ENCODE measurements around the gene BICC1. TPM values are rescaled to one million over a fixed set of nuclear protein-coding genes. Genes with fewer than 3 reads are reported as not detected.

BICC1 gene
- total and polyA plus RNA-seq, 2 donors (not counting 1 experiment from before 2014, with no cell fraction given) = not detected

GRCh38 chr10:58615237-58615935, 102.7 kb downstream of the BICC1 start:
- DNase-seq = no peak
- H3K79me2 ChIP-seq (ENCODE audit: control insufficient read depth, insufficient read depth, low read length) = no peaks in the 10 kb centered on the region
- H3K4me2 ChIP-seq (replicated peaks; ENCODE audit: low read depth, low read length, poor library complexity, severe bottlenecking) = no peak overlapping the region
- no peaks in the 10 kb centered on the region for H3K27me3 ChIP-seq (replicated peaks in 1 of 4; ENCODE audit: control extremely low read depth in 1 of 4, control insufficient read depth in 3 of 4, insufficient read depth in 4 of 4, low read length in 3 of 4)
- H3K4me1 ChIP-seq (ENCODE audit: control insufficient read depth in 2 of 2, insufficient read depth in 2 of 2, low read length in 2 of 2) = no peaks in the 10 kb centered on the region
- Mint-ChIP-seq H3K4me1 (no peaks in the 10 kb centered on the region), H3K4me3 (no peak overlapping the region), H3K27ac (no peak overlapping the region), H3K27me3 (no peaks in the 10 kb centered on the region), H3K9me3 (ENCODE audit: insufficient read depth) (no peaks in the 10 kb centered on the region)
- H3K9me3 ChIP-seq (ENCODE audit: control extremely low read depth in 1 of 3, control insufficient read depth in 2 of 3, insufficient read depth in 1 of 3, low read length in 2 of 3) = peaks cover 0 to 6% (median 0%) of the 10 kb centered on the region in 3 donors
- no peak overlapping the region for H2AFZ ChIP-seq (ENCODE audit: insufficient read depth, low read depth, low read length, poor library complexity, severe bottlenecking)
- no peaks in the 10 kb centered on the region for H4K20me1 ChIP-seq (ENCODE audit: control insufficient read depth, insufficient read depth, low read length, poor library complexity, severe bottlenecking)
- no peak for TF ChIP-seq CTCF (IDR thresholded peaks at IDR 0.05)
- ATAC-seq (ENCODE audit: low read depth) = no peak
- ChIA-PET POLR2A (no interaction called here), CTCF (no interaction called here)
- H3K36me3 ChIP-seq (replicated peaks in 1 of 2; ENCODE audit: control extremely low read depth in 1 of 2, control insufficient read depth in 1 of 2, extremely low read depth in 1 of 2, insufficient read depth in 2 of 2, low read length in 1 of 2) = no peaks in the 10 kb centered on the region
- no peak overlapping the region for H3K4me3 ChIP-seq (ENCODE audit: control extremely low read depth in 1 of 5, extremely low read depth in 1 of 5, insufficient read depth in 1 of 5, low read depth in 2 of 5, low read length in 4 of 5)
- H3K9ac ChIP-seq (ENCODE audit: low read length) = no peak overlapping the region
- intact Hi-C loops (cut with micrococcal nuclease) = no loop called here
- H3K27ac ChIP-seq (ENCODE audit: low read length in 2 of 2) = no peak overlapping the region
- WGBS (ENCODE audit: insufficient coverage) = 85% methylated on average over 11 of the region's 14 CpGs

DNA sequence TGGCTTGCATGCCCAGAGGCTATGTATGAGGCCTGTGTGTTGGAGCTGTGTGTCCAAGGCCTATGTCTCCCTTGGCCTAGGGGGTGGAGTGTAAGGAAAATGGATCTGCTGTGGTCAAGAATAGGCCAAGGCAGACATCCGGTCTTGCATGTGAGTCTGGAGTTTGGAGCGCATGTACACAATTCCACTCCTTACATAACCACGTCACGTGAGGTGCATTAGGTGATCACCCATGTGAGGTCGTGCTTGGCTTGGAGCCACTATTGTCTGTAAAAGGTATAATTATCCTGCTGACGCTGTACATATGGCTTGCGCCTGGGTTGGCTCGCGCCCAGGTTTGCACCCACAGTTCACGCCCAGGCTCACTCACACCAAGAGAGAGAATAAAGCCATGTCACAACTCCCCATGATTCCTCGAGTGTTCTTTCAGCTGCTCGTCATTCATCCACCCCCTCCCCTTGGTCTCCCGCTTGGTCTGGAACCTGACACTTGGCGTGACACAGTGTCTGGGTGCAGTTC, 105.5 kb downstream of the BICC1 start:
- no peaks in the 10 kb centered on the region for H3K9me3 Mint-ChIP-seq (ENCODE audit: insufficient read depth)
- no peak overlapping the region for H3K27ac ChIP-seq (ENCODE audit: low read length in 2 of 2)
- H3K27me3 ChIP-seq (replicated peaks in 1 of 4; ENCODE audit: control extremely low read depth in 1 of 4, control insufficient read depth in 3 of 4, insufficient read depth in 4 of 4, low read length in 3 of 4) = no peaks in the 10 kb centered on the region
- no peaks in the 10 kb centered on the region for H3K4me1 Mint-ChIP-seq
- H3K4me2 ChIP-seq (replicated peaks; ENCODE audit: low read depth, low read length, poor library complexity, severe bottlenecking) = no peak overlapping the region
- no peaks in the 10 kb centered on the region for H3K79me2 ChIP-seq (ENCODE audit: control insufficient read depth, insufficient read depth, low read length)
- intact Hi-C loops (cut with micrococcal nuclease) = no loop called here
- 94% methylated on average over 7 of the region's 14 CpGs for WGBS (ENCODE audit: insufficient coverage)
- H3K4me1 ChIP-seq (ENCODE audit: control insufficient read depth in 2 of 2, insufficient read depth in 2 of 2, low read length in 2 of 2) = no peaks in the 10 kb centered on the region
- POLR2A ChIA-PET = no interaction called here
- DNase-seq (no peak), ATAC-seq (ENCODE audit: low read depth) (no peak)
- no peak overlapping the region for H3K27ac Mint-ChIP-seq
- no peaks in the 10 kb centered on the region for H3K36me3 ChIP-seq (replicated peaks in 1 of 2; ENCODE audit: control extremely low read depth in 1 of 2, control insufficient read depth in 1 of 2, extremely low read depth in 1 of 2, insufficient read depth in 2 of 2, low read length in 1 of 2)
- CTCF ChIA-PET = no interaction called here
- H3K9me3 ChIP-seq (ENCODE audit: control extremely low read depth in 1 of 3, control insufficient read depth in 2 of 3, insufficient read depth in 1 of 3, low read length in 2 of 3) = peaks cover 0 to 6% (median 0%) of the 10 kb centered on the region in 3 donors
- TF ChIP-seq CTCF (IDR thresholded peaks at IDR 0.05) (no peak), EZH2 (IDR thresholded peaks at IDR 0.05; ENCODE audit: borderline replicate concordance, insufficient read depth, low read depth, low read length, poor library complexity, severe bottlenecking) (no peak)
- no peak overlapping the region for H3K4me3 ChIP-seq (ENCODE audit: control extremely low read depth in 1 of 5, extremely low read depth in 1 of 5, insufficient read depth in 1 of 5, low read depth in 2 of 5, low read length in 4 of 5)
- H3K4me3 Mint-ChIP-seq = no peak overlapping the region
- H3K9ac ChIP-seq (ENCODE audit: low read length) = no peak overlapping the region
- no peaks in the 10 kb centered on the region for H3K27me3 Mint-ChIP-seq
- no peaks in the 10 kb centered on the region for H4K20me1 ChIP-seq (ENCODE audit: control insufficient read depth, insufficient read depth, low read length, poor library complexity, severe bottlenecking)
- H2AFZ ChIP-seq (ENCODE audit: insufficient read depth, low read depth, low read length, poor library complexity, severe bottlenecking) = no peak overlapping the region

Data from B cell (primary cell).